Midbrain (tissue), 1 donor: ENCODE measurements around the gene KCNMA1.
"Not testable (repeated sequence)": the region's sequence is repeated elsewhere in the genome, so short reads cannot be mapped to it uniquely, and the experiment has no call there.

ENCODE experiments used
- DNase-seq: peaks from one replicate; lab custom pipeline; 2025; lab: John Stamatoyannopoulos, UW

KCNMA1 gene

GRCh38 chr10:77533146-77533886 lies 104.3 kb downstream of the KCNMA1 start:
- no peak for DNase-seq

GRCh38 chr10:77532068-77532467 lies 105.5 kb downstream of the KCNMA1 start:
- DNase-seq = no peak

- DNase-seq = peak; percentile 20
Measured at GRCh38 chr10:77531441-77532001, 106.1 kb downstream of the KCNMA1 start.

GRCh38 chr10:77530011-77530410 lies 107.6 kb downstream of the KCNMA1 start:
- no peak for DNase-seq

- no peak for DNase-seq
Measured at GRCh38 chr10:77529050-77529576, 108.5 kb downstream of the KCNMA1 start.

GRCh38 chr10:77527839-77528238 lies 109.8 kb downstream of the KCNMA1 start:
- DNase-seq = no peak

- DNase-seq = no peak
Measured at GRCh38 chr10:77526868-77527617, 110.6 kb downstream of the KCNMA1 start.

- peak; percentile 43 for DNase-seq
Measured at GRCh38 chr10:77524281-77524711, 113.3 kb downstream of the KCNMA1 start.

GRCh38 chr10:77522268-77522809 lies 115.3 kb downstream of the KCNMA1 start:
- DNase-seq = no peak

- no peak for DNase-seq
Measured at GRCh38 chr10:77520995-77521394, 116.6 kb downstream of the KCNMA1 start.

GRCh38 chr10:77520290-77520689 lies 117.3 kb downstream of the KCNMA1 start:
- no peak for DNase-seq

- DNase-seq = not testable (repeated sequence)
Measured at GRCh38 chr10:77519791-77520190, 117.8 kb downstream of the KCNMA1 start.

- DNase-seq = no peak
Measured at GRCh38 chr10:77518910-77519274, 118.7 kb downstream of the KCNMA1 start.

- no peak for DNase-seq
Measured at GRCh38 chr10:77518241-77518909, 119.2 kb downstream of the KCNMA1 start.

- DNase-seq = no peak
Measured at GRCh38 chr10:77516575-77516974, 121.0 kb downstream of the KCNMA1 start.

GRCh38 chr10:77514870-77515269 lies 122.7 kb downstream of the KCNMA1 start:
- DNase-seq = no peak

- peak; percentile 44 for DNase-seq
Measured at GRCh38 chr10:77513781-77514331, 123.8 kb downstream of the KCNMA1 start.

GRCh38 chr10:77513220-77513619 lies 124.4 kb downstream of the KCNMA1 start:
- DNase-seq = no peak

GRCh38 chr10:77512219-77512578 lies 125.4 kb downstream of the KCNMA1 start:
- DNase-seq = no peak

- no peak for DNase-seq
Measured at GRCh38 chr10:77511498-77512218, 126.0 kb downstream of the KCNMA1 start.

GRCh38 chr10:77510695-77511094 lies 126.9 kb downstream of the KCNMA1 start:
- DNase-seq = no peak
